ENCODE measurements around the gene ABHD5. TPM values are rescaled to one million over a fixed set of nuclear protein-coding genes. Genes with fewer than 3 reads are reported as not detected.

ABHD5 gene
- total RNA-seq, 2 donors from 2014 or later = 28.6 to 48.5 TPM

- H3K27me3 Mint-ChIP-seq = peaks cover 0 to under 1% of the 10 kb centered on the region in 2 donors
- H3K4me1 Mint-ChIP-seq (ENCODE audit: low read depth in 2 of 2) = no peaks in the 10 kb centered on the region
- H3K36me3 Mint-ChIP-seq = peaks cover 4% of the 10 kb centered on the region
- DNase-seq (ENCODE audit: low spot score) (no peak), ATAC-seq (peak in 1 of 2 donors; percentile 28)
- no peaks in the 10 kb centered on the region for H3K9me3 Mint-ChIP-seq
- H3K27ac Mint-ChIP-seq = no peak overlapping the region
- no peak overlapping the region for H3K4me3 Mint-ChIP-seq
Measured at GRCh38 chr3:43735618-43736017, 44.9 kb downstream of the ABHD5 start.

- peaks cover 0 to 12% of the 10 kb centered on the region in 2 donors for H3K27me3 Mint-ChIP-seq
- no peak for DNase-seq (ENCODE audit: low spot score)
- H3K4me1 Mint-ChIP-seq (ENCODE audit: low read depth in 2 of 2) = no peaks in the 10 kb centered on the region
- no peak for ATAC-seq
- H3K9me3 Mint-ChIP-seq = no peaks in the 10 kb centered on the region
- peaks cover 4% of the 10 kb centered on the region for H3K36me3 Mint-ChIP-seq
- H3K4me3 Mint-ChIP-seq = no peak overlapping the region
- no peak overlapping the region for H3K27ac Mint-ChIP-seq
Measured at GRCh38 chr3:43736558-43737440, 46.1 kb downstream of the ABHD5 start.

- H3K4me1 Mint-ChIP-seq (ENCODE audit: low read depth in 2 of 2) = no peaks in the 10 kb centered on the region
- peaks cover 4 to 18% of the 10 kb centered on the region in 2 donors for H3K27me3 Mint-ChIP-seq
- no peaks in the 10 kb centered on the region for H3K9me3 Mint-ChIP-seq
- H3K36me3 Mint-ChIP-seq = no peaks in the 10 kb centered on the region
- DNase-seq (ENCODE audit: low spot score) (no peak), ATAC-seq (no peak)
- no peak overlapping the region for H3K27ac Mint-ChIP-seq
- no peak overlapping the region for H3K4me3 Mint-ChIP-seq
Measured at GRCh38 chr3:43738305-43738704, 47.6 kb downstream of the ABHD5 start.

GRCh38 chr3:43742920-43743319, 52.2 kb downstream of the ABHD5 start:
- Mint-ChIP-seq H3K27me3 (peaks cover 6 to 33% of the 10 kb centered on the region in 2 donors), H3K27ac (no peak overlapping the region)
- no peak for ATAC-seq

GRCh38 chr3:43747641-43748040, 56.9 kb downstream of the ABHD5 start:
- H3K27ac Mint-ChIP-seq = no peak overlapping the region
- no peak for ATAC-seq
- H3K4me1 Mint-ChIP-seq (ENCODE audit: low read depth in 2 of 2) = no peaks in the 10 kb centered on the region
- H3K27me3 Mint-ChIP-seq = peaks cover 20 to 50% of the 10 kb centered on the region in 2 donors
- H3K4me3 Mint-ChIP-seq = no peak overlapping the region
- H3K36me3 Mint-ChIP-seq = no peaks in the 10 kb centered on the region
- no peaks in the 10 kb centered on the region for H3K9me3 Mint-ChIP-seq
- no peak for DNase-seq (ENCODE audit: low spot score)

More at GRCh38 chr3:43742920-43743319, 52.2 kb downstream of the ABHD5 start:
- Mint-ChIP-seq H3K9me3 (no peaks in the 10 kb centered on the region), H3K4me1 (ENCODE audit: low read depth in 2 of 2) (no peaks in the 10 kb centered on the region), H3K4me3 (no peak overlapping the region), H3K36me3 (no peaks in the 10 kb centered on the region)
- DNase-seq (ENCODE audit: low spot score) = no peak

- no peaks in the 10 kb centered on the region for H3K36me3 Mint-ChIP-seq
- H3K9me3 Mint-ChIP-seq = no peaks in the 10 kb centered on the region
- no peak overlapping the region for H3K4me3 Mint-ChIP-seq
- H3K4me1 Mint-ChIP-seq (ENCODE audit: low read depth in 2 of 2) = no peaks in the 10 kb centered on the region
- ATAC-seq (no peak), DNase-seq (ENCODE audit: low spot score) (no peak)
- no peak overlapping the region for H3K27ac Mint-ChIP-seq
- peaks cover 18 to 45% of the 10 kb centered on the region in 2 donors for H3K27me3 Mint-ChIP-seq
Measured at GRCh38 chr3:43748179-43748578, 57.4 kb downstream of the ABHD5 start.

GRCh38 chr3:43748645-43749044, 57.9 kb downstream of the ABHD5 start:
- no peak overlapping the region for H3K27ac Mint-ChIP-seq
- H3K36me3 Mint-ChIP-seq = no peaks in the 10 kb centered on the region
- DNase-seq (ENCODE audit: low spot score) (no peak), ATAC-seq (no peak)
- H3K4me3 Mint-ChIP-seq = no peak overlapping the region
- H3K9me3 Mint-ChIP-seq = no peaks in the 10 kb centered on the region
- peaks cover 18 to 41% of the 10 kb centered on the region in 2 donors for H3K27me3 Mint-ChIP-seq
- H3K4me1 Mint-ChIP-seq (ENCODE audit: low read depth in 2 of 2) = no peaks in the 10 kb centered on the region

GRCh38 chr3:43752905-43753304, 62.2 kb downstream of the ABHD5 start:
- Mint-ChIP-seq H3K36me3 (no peaks in the 10 kb centered on the region), H3K9me3 (no peaks in the 10 kb centered on the region), H3K27me3 (peaks cover 20 to 40% of the 10 kb centered on the region in 2 donors), H3K4me3 (no peak overlapping the region), H3K27ac (no peak overlapping the region), H3K4me1 (ENCODE audit: low read depth in 2 of 2) (no peaks in the 10 kb centered on the region)
- DNase-seq (ENCODE audit: low spot score) (no peak), ATAC-seq (no peak)

GRCh38 chr3:43753741-43754715, 63.3 kb downstream of the ABHD5 start:
- H3K36me3 Mint-ChIP-seq = no peaks in the 10 kb centered on the region
- no peaks in the 10 kb centered on the region for H3K4me1 Mint-ChIP-seq (ENCODE audit: low read depth in 2 of 2)
- H3K9me3 Mint-ChIP-seq = no peaks in the 10 kb centered on the region
- ATAC-seq = no peak
- H3K27ac Mint-ChIP-seq = no peak overlapping the region
- DNase-seq (ENCODE audit: low spot score) = no peak
- peaks cover 18 to 34% of the 10 kb centered on the region in 2 donors for H3K27me3 Mint-ChIP-seq
- no peak overlapping the region for H3K4me3 Mint-ChIP-seq

GRCh38 chr3:43755516-43756200, 64.9 kb downstream of the ABHD5 start:
- no peak overlapping the region for H3K27ac Mint-ChIP-seq
- H3K9me3 Mint-ChIP-seq = no peaks in the 10 kb centered on the region

GRCh38 chr3:43757666-43758321, 67.1 kb downstream of the ABHD5 start:
- peaks cover 11 to 23% of the 10 kb centered on the region in 2 donors for H3K27me3 Mint-ChIP-seq
- no peak for DNase-seq (ENCODE audit: low spot score)
- H3K27ac Mint-ChIP-seq = no peak overlapping the region
- no peaks in the 10 kb centered on the region for H3K9me3 Mint-ChIP-seq
- H3K4me3 Mint-ChIP-seq = no peak overlapping the region
- peaks cover 9 to 10% of the 10 kb centered on the region in 2 donors for H3K4me1 Mint-ChIP-seq (ENCODE audit: low read depth in 2 of 2)
- no peak for ATAC-seq
- no peaks in the 10 kb centered on the region for H3K36me3 Mint-ChIP-seq

More at GRCh38 chr3:43755516-43756200, 64.9 kb downstream of the ABHD5 start:
- ATAC-seq (no peak), DNase-seq (ENCODE audit: low spot score) (no peak)
- Mint-ChIP-seq H3K36me3 (no peaks in the 10 kb centered on the region), H3K27me3 (peaks cover 16 to 30% of the 10 kb centered on the region in 2 donors), H3K4me3 (no peak overlapping the region), H3K4me1 (ENCODE audit: low read depth in 2 of 2) (no peaks in the 10 kb centered on the region)

- ATAC-seq = no peak
- Mint-ChIP-seq H3K36me3 (no peaks in the 10 kb centered on the region), H3K4me1 (ENCODE audit: low read depth in 2 of 2) (peaks cover 9 to 10% of the 10 kb centered on the region in 2 donors), H3K27ac (no peak overlapping the region), H3K9me3 (no peaks in the 10 kb centered on the region), H3K4me3 (no peak overlapping the region), H3K27me3 (peaks cover 11 to 23% of the 10 kb centered on the region in 2 donors)
- DNase-seq (ENCODE audit: low spot score) = no peak
Measured at GRCh38 chr3:43758592-43759225, 68.0 kb downstream of the ABHD5 start.

Data from natural killer cell treated with Interleukin-12 subunit alpha and Interleukin-12 subunit beta and Interleukin-15 and Interleukin-18, amount 100 ng/mL, for 72 hours (primary cell).